KOPT-K1 (cell line): ENCODE data around the gene DNM3.

Experiments
- H3K27ac ChIP-seq: fragments of 200-600 bp; sonication (generic); 2 replicates; pipeline ENCODE4 v1.5.1; 2016; ENCODE audit warnings: antibody characterized with exemption, mild to moderate bottlenecking, low read depth, low read length; ENCODE audit not compliant: poor library complexity, severe bottlenecking
- H3K36me3 ChIP-seq: fragments of 200-600 bp; sonication (generic); 2 replicates; pipeline ENCODE4 v1.5.1; 2017; ENCODE audit warnings: antibody characterized with exemption, mild to moderate bottlenecking, low read length, moderate library complexity; ENCODE audit not compliant: insufficient read depth
- H3K9me3 ChIP-seq: fragments of 200-600 bp; sonication (generic); 2 replicates; pipeline ENCODE4 v1.5.1; 2017; ENCODE audit warnings: antibody characterized with exemption, low read length, mild to moderate bottlenecking; ENCODE audit not compliant: insufficient read depth, poor library complexity, severe bottlenecking

Gene DNM3

DNA sequence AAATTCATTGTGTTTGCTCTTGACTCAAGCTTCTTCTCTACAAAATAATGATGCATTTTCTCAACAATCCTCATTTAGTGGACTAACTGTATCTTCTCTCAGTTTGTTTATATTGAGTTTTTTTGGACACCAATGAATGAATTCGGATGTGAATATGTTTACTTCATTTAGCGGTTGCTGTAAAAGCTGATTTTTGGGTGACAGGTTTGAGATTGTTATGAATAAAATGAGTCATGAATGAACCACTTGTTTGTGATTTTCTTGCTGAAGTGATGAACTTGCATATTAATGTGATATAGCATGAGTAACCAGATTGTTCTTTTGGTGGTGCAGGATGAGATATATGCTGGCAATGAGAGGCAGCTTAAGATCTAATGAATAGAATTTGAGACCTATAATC lies 3.1 kb downstream of the DNM3 start:
- Histone ChIP-seq H3K9me3 (peaks cover 6% of the 10 kb centered on the region), H3K27ac (no peak overlapping the region), H3K36me3 (no peaks in the 10 kb centered on the region)

DNA sequence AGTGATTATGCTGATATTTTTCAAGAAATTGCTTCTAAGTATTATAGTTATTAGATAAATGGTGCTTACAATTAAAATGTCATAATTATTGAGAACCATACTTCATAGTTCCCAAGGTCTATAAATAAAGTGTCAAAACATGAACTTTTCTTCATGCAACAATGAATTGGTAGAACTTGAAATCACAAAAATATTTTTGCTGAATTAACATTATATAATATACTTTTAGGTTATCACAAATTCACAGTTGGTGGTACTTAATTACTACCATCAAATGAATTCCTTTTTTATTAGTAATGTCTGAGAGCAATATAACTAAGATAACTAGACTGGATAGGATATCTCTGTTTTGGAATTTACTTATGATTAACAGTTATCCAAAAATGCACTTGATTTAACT lies 4.7 kb downstream of the DNM3 start:
- no peak overlapping the region for H3K27ac ChIP-seq
- peaks cover 3% of the 10 kb centered on the region for H3K9me3 ChIP-seq
- H3K36me3 ChIP-seq: no peaks in the 10 kb centered on the region

DNA sequence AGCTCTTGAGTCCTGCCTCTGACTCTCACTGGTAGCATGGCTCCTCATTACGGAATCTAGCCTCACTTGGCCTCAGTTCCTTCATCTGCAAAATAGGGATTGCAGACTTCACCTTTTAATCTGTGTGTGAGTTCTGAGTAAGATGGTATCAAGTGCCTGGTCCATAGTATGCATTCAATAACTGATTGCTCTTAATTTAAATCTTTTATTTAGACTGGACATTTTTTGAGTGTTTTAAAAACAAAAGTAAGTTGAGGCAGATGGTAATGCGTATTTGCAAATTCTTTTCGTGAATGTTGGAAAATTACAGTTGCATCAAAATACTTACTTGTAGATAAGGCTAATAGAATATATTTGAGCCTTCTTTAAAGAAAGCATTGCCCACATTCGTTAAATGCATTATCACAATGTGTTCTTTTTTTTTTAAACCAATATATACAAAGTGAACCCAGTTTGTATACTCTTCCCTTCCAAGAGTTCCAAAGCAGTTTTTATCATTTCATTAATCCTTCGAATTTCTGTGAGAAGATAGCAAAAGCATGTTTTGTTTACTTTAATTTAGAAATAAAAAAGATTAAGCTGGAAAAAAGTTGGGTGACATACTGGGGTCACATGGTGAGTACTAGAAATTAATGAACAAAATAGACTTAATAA lies 8.1 kb downstream of the DNM3 start:
- H3K27ac ChIP-seq: no peak overlapping the region
- H3K36me3 ChIP-seq: no peaks in the 10 kb centered on the region
- no peaks in the 10 kb centered on the region for H3K9me3 ChIP-seq

DNA sequence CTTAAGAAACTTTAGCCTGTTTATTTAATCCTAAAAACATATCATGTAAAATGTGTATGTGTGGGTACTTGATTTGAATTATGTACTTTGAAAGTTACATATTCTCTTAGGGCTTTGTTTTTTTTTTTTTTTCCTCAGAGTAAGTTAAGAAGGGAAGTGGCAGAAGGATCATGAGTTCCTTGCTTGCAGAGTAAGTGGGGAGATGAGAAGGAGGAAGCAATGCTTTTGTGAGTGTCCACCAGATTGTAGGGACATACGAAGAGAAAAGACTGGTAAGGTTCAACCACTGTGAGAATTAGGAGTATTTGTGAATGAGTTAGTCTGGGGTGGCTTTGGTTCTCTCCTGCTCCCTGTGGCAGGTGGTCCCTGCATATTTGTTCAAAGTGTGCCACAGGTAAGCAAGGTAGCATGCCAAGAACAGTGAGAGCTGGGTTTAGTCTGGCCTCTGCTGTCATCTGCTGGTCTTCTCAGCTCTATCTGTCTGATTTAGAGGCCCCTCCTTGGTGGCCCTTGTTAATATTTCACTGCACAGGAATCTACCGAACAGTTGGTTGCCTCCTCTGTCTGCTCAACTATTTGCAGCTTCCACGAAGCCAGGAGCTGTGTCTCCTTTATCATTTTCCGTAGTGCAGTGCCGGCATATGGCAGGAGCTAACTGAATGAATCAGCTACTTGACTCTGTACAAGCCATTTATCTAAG lies 9.5 kb downstream of the DNM3 start:
- Histone ChIP-seq H3K27ac (no peak overlapping the region), H3K9me3 (no peaks in the 10 kb centered on the region), H3K36me3 (no peaks in the 10 kb centered on the region)

DNA sequence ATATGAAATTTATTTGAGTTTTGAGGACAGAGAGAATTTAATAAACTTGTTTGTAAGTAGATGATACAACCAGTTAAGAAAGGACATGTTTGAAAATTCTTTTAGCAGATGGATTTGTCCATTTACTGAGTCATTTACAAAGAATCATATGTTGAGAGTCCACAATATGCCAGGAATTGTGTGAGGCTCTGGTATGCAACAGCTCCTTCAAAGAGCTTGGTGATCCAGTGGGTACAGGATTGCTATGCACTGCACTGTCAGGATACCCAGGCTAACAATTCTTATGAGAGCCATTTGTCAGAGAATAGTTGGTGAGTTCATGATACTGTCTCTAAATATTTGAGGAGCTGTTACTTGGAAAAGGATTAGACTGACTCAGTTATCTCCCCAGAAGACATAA lies 11.0 kb downstream of the DNM3 start:
- Histone ChIP-seq H3K27ac (no peak overlapping the region), H3K9me3 (no peaks in the 10 kb centered on the region), H3K36me3 (no peaks in the 10 kb centered on the region)

DNA sequence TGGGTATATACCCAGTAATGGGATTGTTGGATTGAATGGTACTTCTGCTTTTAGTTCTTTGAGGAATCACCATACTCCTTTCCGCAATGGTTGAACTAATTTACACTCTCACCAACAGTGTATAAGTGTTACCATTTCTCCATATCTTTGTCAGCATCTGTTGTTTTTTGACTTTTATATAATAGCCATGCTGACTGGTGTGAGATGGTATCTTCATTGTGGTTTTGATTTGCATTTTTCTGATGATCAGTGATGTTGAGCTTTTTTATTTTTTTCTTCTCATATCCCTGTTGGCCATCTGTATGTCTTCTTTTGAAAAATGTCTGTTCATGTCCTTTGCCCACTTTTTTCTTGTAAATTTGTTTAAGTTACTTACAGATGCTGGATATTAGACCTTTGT lies 14.1 kb downstream of the DNM3 start:
- Histone ChIP-seq H3K9me3 (no peaks in the 10 kb centered on the region), H3K36me3 (no peaks in the 10 kb centered on the region), H3K27ac (no peak overlapping the region)

DNA sequence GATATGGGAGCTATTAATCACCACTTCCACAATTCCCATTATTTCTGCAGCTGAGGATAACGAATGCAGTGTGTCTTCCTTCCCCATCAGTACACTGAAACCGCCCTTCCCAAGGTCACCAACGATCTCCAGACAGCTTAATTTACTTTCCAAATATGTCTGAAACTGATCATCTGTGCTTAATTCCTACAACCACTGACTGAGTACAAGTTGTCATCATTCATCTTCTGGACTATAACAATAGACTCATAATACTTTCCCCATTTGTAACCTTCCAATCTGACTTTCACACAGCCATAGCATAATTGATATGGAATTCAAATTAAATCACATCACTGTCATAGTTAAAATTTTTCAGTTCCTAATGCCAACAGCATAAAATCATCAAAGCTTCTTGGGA lies 17.4 kb downstream of the DNM3 start:
- H3K36me3 ChIP-seq: no peaks in the 10 kb centered on the region
- H3K27ac ChIP-seq: no peak overlapping the region
- no peaks in the 10 kb centered on the region for H3K9me3 ChIP-seq

DNA sequence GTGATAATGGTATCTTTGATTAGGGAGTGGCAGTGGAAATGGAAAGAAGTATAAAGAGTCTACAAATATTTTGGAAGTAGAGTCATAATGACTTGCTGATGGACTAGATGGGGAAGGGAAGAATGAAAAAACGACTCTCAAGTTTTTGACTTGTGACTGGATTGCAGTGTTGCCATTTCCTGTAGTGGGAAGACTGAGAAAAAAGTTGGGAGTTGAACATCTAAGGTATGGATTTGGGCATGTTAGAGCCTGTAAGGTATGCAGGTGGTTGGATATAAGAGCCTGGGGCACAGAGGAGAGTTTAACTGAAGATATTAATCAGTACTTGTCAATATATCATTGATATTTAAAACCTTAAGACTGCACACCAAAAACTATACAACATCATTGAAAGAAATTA lies 19.4 kb downstream of the DNM3 start:
- no peaks in the 10 kb centered on the region for H3K36me3 ChIP-seq
- H3K9me3 ChIP-seq: no peaks in the 10 kb centered on the region
- no peak overlapping the region for H3K27ac ChIP-seq

DNA sequence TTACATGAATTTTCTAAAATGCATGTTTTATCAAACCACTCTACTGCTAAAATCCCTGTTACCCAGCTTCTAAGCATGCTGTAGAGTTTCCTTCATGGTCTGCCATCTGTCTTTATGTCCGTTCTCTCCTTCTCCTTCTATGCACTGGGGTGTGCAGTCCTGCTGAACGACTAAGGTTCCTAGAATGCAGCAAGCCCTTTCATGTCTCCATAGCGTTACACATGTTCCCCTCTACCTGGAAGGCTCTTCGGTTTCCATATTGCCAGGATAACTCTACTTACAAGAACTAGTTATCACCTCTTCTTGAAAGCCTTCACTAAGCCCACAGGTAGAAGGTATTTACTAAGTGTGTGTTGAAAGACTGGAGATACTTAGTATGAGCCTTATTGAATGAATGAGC lies 22.2 kb downstream of the DNM3 start:
- Histone ChIP-seq H3K36me3 (no peaks in the 10 kb centered on the region), H3K27ac (no peak overlapping the region), H3K9me3 (no peaks in the 10 kb centered on the region)

DNA sequence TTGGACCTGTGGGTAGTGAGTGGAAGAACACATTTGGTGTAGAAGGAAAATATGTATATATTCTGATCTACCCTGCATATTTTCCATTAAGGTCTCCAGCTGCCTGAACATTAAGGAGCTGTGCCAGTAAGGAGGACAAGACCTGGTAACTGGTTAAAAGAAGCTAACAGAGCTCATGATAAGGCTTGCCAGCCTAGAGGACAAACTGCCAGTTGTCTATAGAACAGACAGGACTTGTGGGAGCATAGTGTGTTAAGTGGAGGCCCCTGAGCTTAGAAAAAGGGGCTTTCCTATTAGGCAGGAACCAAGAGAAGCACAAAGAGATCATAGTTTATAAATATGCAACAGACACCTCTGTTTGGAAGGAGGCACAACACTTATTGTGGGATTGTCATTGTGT lies 23.0 kb downstream of the DNM3 start:
- no peak overlapping the region for H3K27ac ChIP-seq
- no peaks in the 10 kb centered on the region for H3K9me3 ChIP-seq
- H3K36me3 ChIP-seq: no peaks in the 10 kb centered on the region

DNA sequence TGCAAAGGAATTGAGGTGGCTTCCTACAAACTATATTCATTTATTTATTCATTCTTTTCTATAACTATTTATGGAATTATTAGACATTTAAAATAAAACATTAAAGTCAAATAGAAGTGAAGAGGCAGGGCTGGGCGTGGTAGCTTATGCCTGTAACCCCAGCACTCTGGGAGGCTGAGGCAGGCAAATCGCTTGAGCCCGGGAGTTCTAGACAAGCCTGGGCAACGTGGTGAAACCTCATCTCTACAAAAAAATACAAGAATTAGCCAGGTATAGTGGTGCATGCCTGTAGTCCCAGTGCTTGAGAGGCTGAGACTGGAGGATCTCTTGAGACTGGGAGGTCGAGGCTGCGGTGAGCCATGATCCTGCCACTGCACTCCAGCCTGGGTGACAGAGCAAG lies 23.8 kb downstream of the DNM3 start:
- no peak overlapping the region for H3K27ac ChIP-seq
- H3K36me3 ChIP-seq: no peaks in the 10 kb centered on the region
- no peaks in the 10 kb centered on the region for H3K9me3 ChIP-seq

DNA sequence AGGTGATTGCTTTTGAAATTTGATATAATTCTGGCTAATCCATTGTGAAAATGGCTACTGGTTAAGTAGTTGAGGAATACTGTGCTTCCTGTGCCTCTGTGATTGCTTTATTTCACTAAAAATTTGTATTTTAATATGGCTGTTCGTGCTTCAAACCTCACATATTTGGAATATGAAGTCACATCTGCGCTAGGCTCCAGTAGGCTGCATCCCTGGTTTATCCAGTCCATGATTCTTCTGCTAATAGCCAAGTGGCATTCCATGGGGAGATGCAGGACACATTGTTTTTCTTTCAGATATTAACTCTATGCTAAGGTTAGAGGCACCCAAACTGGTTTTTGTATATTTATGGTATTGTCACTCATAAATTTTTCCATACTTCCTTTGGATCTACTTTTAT lies 25.9 kb downstream of the DNM3 start:
- no peaks in the 10 kb centered on the region for H3K36me3 ChIP-seq
- no peak overlapping the region for H3K27ac ChIP-seq
- no peaks in the 10 kb centered on the region for H3K9me3 ChIP-seq

DNA sequence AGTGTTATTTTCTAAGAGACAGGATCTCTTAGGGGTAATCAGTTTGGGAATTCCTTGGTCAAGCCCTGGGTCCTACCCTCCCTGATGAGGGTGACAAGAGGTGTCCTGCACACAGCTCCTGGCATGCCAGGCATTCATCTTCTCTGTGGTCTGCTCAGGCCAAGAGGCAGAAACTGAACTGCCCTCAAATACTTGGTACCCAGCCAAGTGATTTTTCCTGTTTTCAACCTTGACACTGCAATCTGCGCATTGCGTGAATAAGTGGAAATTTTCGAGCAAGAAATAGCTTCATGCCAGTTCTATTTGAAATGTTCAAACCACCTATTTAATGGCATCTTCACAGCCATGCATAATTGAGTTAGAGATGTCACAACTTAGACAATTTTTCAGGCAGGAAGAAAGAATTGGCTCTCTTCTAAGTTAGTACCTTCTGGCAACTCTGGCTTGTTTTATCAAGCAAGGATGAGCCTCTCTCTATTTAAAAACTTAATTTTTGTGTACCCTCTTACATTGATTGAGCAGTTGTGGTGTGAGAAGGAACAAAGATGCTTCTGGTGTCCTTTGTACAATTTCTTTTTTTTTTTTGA lies 27.0 kb downstream of the DNM3 start:
- H3K9me3 ChIP-seq: no peaks in the 10 kb centered on the region
- no peaks in the 10 kb centered on the region for H3K36me3 ChIP-seq
- H3K27ac ChIP-seq: no peak overlapping the region

DNA sequence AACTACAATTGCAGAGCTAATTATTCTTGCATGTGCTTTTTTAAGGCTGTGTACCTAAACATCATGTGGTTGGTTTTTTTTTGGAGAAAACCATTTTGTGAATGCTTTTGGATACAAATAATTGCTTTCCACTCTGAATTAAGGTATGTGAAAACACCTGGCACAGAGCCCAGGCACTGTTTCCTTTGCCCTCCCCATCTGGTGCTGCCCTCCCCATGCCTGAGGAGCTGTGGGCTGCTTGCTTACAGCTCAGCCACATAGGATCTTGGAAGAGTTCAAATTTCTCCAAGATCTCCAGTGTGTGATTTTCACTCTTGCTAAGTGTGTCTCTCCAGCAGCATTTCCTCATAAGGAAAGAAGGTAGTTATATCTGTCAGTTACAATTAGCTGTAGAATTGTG lies 27.8 kb downstream of the DNM3 start:
- Histone ChIP-seq H3K36me3 (no peaks in the 10 kb centered on the region), H3K9me3 (no peaks in the 10 kb centered on the region), H3K27ac (no peak overlapping the region)

DNA sequence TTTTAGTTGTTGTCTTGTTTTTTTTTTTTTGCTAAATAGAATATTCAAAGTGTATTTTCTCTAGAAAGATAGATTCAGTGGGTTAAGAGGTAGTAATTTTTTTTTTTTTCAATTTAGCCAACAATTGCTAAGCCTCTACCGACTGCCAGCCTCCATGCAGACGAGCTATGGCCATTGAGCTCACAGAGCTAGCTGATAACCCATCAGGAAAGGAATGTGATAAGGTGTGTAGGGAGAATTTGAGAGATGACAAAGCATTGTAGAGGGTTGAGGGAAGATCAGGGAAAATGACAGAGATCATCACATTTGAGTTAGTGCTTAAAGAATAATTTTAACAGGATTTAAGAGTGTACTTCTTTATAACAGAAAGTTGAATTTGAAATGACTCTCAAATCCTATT lies 30.6 kb downstream of the DNM3 start:
- Histone ChIP-seq H3K36me3 (no peaks in the 10 kb centered on the region), H3K27ac (no peak overlapping the region)

DNA sequence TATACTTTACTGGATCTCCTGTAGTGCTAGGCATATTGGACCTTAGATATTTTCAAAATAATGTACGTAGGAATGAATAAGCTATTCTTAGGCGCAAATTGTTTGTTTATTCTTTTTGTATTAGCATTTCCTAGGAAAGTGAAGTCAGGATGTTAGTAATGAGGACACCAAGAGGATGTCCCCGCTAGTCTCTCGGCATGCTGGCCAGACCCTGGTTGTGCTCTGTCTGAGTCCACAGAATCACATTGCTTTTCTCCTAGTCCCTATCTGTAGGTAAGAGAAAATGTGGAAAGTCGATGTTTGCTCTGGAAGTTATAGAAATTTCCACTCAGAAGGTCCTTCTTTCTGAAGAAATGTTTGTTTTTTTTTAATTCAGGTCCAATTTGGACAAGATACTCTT lies 31.1 kb downstream of the DNM3 start:
- Histone ChIP-seq H3K36me3 (no peaks in the 10 kb centered on the region), H3K27ac (no peak overlapping the region), H3K9me3 (no peaks in the 10 kb centered on the region)

More for the DNA sequence above, 30.6 kb downstream of the DNM3 start:
- no peaks in the 10 kb centered on the region for H3K9me3 ChIP-seq
